WTC11 (cell line): ENCODE results near the gene MUC6.

ENCODE experiments used
- ATF1 ChIP-seq: sonication (generic); formaldehyde crosslinking; IDR thresholded peaks from 2 replicates; pipeline ENCODE4 v1.8.1; 2023; ENCODE audit warnings: mild to moderate bottlenecking, moderate library complexity, missing genetic modification reagents
- CREB1 ChIP-seq: sonication (generic); formaldehyde crosslinking; IDR thresholded peaks from 2 replicates; pipeline ENCODE4 v1.8.0; 2023; ENCODE audit warnings: mild to moderate bottlenecking, missing genetic modification reagents

- TF ChIP-seq CREB1 (CRISPR knock-in tag) (no peak), ATF1 (CRISPR knock-in tag) (no peak)
Measured at GRCh38 chr11:1007279-1007678, 29.2 kb downstream of the MUC6 start.
